Activated naive CD4-positive, alpha-beta T cell treated with anti-CD3 and anti-CD28 coated beads, Interleukin-2, amount 50 U/mL, for 24 hours (primary cell): ENCODE measurements around the gene NPBWR2.

Source experiments
- H3K27ac Mint-ChIP-seq: one replicate; pipeline ENCODE4 v1.8.0; 2021; ENCODE audit warnings: mild to moderate bottlenecking, mixed read lengths
- H3K27me3 Mint-ChIP-seq: one replicate; pipeline ENCODE4 v1.8.0; 2021; ENCODE audit warnings: mixed read lengths
- H3K36me3 Mint-ChIP-seq: one replicate; pipeline ENCODE4 v1.8.0; 2021; ENCODE audit warnings: mixed read lengths
- H3K4me1 Mint-ChIP-seq: one replicate; pipeline ENCODE4 v1.8.0; 2021; ENCODE audit warnings: mixed read lengths
- H3K4me3 Mint-ChIP-seq: one replicate; pipeline ENCODE4 v1.8.0; 2021; ENCODE audit warnings: mild to moderate bottlenecking, mixed read lengths
- H3K9me3 Mint-ChIP-seq: one replicate; pipeline ENCODE4 v1.8.0; 2021; ENCODE audit warnings: mixed read lengths

NPBWR2 gene

GRCh38 chr20:64102647-64103354 lies 4.6 kb downstream of the NPBWR2 start:
- no peaks in the 10 kb centered on the region for H3K9me3 Mint-ChIP-seq
- H3K4me3 Mint-ChIP-seq: peak overlapping the region; percentile 66
- no peak overlapping the region for H3K27ac Mint-ChIP-seq
- H3K4me1 Mint-ChIP-seq: peaks cover 19% of the 10 kb centered on the region
- H3K27me3 Mint-ChIP-seq: peaks cover 4% of the 10 kb centered on the region
- no peaks in the 10 kb centered on the region for H3K36me3 Mint-ChIP-seq

GRCh38 chr20:64101731-64102621 lies 5.4 kb downstream of the NPBWR2 start:
- Mint-ChIP-seq H3K27me3 (peaks cover 4% of the 10 kb centered on the region), H3K9me3 (no peaks in the 10 kb centered on the region), H3K4me1 (peaks cover 19% of the 10 kb centered on the region), H3K36me3 (no peaks in the 10 kb centered on the region), H3K4me3 (peak overlapping the region; percentile 73), H3K27ac (no peak overlapping the region)

- H3K36me3 Mint-ChIP-seq: no peaks in the 10 kb centered on the region
- no peak overlapping the region for H3K27ac Mint-ChIP-seq
- peaks cover 4% of the 10 kb centered on the region for H3K27me3 Mint-ChIP-seq
- H3K4me1 Mint-ChIP-seq: peaks cover 13% of the 10 kb centered on the region
- H3K9me3 Mint-ChIP-seq: no peaks in the 10 kb centered on the region
- peak overlapping the region; percentile 73 for H3K4me3 Mint-ChIP-seq
Observed at GRCh38 chr20:64100946-64101688, 6.2 kb downstream of the NPBWR2 start.

GRCh38 chr20:64100566-64100888 lies 6.8 kb downstream of the NPBWR2 start:
- Mint-ChIP-seq H3K27me3 (peaks cover 4% of the 10 kb centered on the region), H3K4me1 (peaks cover 12% of the 10 kb centered on the region), H3K9me3 (no peaks in the 10 kb centered on the region), H3K4me3 (no peak overlapping the region), H3K36me3 (no peaks in the 10 kb centered on the region), H3K27ac (no peak overlapping the region)

- peaks cover 12% of the 10 kb centered on the region for H3K4me1 Mint-ChIP-seq
- H3K9me3 Mint-ChIP-seq: no peaks in the 10 kb centered on the region
- H3K4me3 Mint-ChIP-seq: no peak overlapping the region
- no peak overlapping the region for H3K27ac Mint-ChIP-seq
- no peaks in the 10 kb centered on the region for H3K36me3 Mint-ChIP-seq
- H3K27me3 Mint-ChIP-seq: peaks cover 4% of the 10 kb centered on the region
Observed at GRCh38 chr20:64099880-64100565, 7.3 kb downstream of the NPBWR2 start.

- H3K4me3 Mint-ChIP-seq: no peak overlapping the region
- no peaks in the 10 kb centered on the region for H3K9me3 Mint-ChIP-seq
- peaks cover 12% of the 10 kb centered on the region for H3K4me1 Mint-ChIP-seq
- no peak overlapping the region for H3K27ac Mint-ChIP-seq
- no peaks in the 10 kb centered on the region for H3K36me3 Mint-ChIP-seq
- peaks cover 4% of the 10 kb centered on the region for H3K27me3 Mint-ChIP-seq
Observed at GRCh38 chr20:64099086-64099786, 8.1 kb downstream of the NPBWR2 start.

GRCh38 chr20:64098471-64099013 lies 8.8 kb downstream of the NPBWR2 start:
- Mint-ChIP-seq H3K27ac (no peak overlapping the region), H3K9me3 (no peaks in the 10 kb centered on the region), H3K4me3 (no peak overlapping the region), H3K27me3 (peaks cover 3% of the 10 kb centered on the region), H3K4me1 (peaks cover 12% of the 10 kb centered on the region), H3K36me3 (no peaks in the 10 kb centered on the region)

GRCh38 chr20:64096535-64096934 lies 10.8 kb downstream of the NPBWR2 start:
- Mint-ChIP-seq H3K27ac (no peak overlapping the region), H3K9me3 (no peaks in the 10 kb centered on the region), H3K36me3 (no peaks in the 10 kb centered on the region), H3K4me1 (peaks cover 15% of the 10 kb centered on the region), H3K4me3 (no peak overlapping the region), H3K27me3 (peaks cover 3% of the 10 kb centered on the region)

- H3K4me3 Mint-ChIP-seq: no peak overlapping the region
- peaks cover 8% of the 10 kb centered on the region for H3K4me1 Mint-ChIP-seq
- H3K27ac Mint-ChIP-seq: no peak overlapping the region
- H3K9me3 Mint-ChIP-seq: no peaks in the 10 kb centered on the region
- H3K36me3 Mint-ChIP-seq: no peaks in the 10 kb centered on the region
- no peaks in the 10 kb centered on the region for H3K27me3 Mint-ChIP-seq
Observed at GRCh38 chr20:64095927-64096326, 11.4 kb downstream of the NPBWR2 start.

- H3K4me3 Mint-ChIP-seq: no peak overlapping the region
- no peaks in the 10 kb centered on the region for H3K36me3 Mint-ChIP-seq
- H3K27me3 Mint-ChIP-seq: no peaks in the 10 kb centered on the region
- no peaks in the 10 kb centered on the region for H3K9me3 Mint-ChIP-seq
- peaks cover 8% of the 10 kb centered on the region for H3K4me1 Mint-ChIP-seq
- no peak overlapping the region for H3K27ac Mint-ChIP-seq
Observed at GRCh38 chr20:64095455-64095854, 11.9 kb downstream of the NPBWR2 start.

- H3K9me3 Mint-ChIP-seq: no peaks in the 10 kb centered on the region
- no peak overlapping the region for H3K4me3 Mint-ChIP-seq
- peaks cover 3% of the 10 kb centered on the region for H3K4me1 Mint-ChIP-seq
- no peak overlapping the region for H3K27ac Mint-ChIP-seq
- no peaks in the 10 kb centered on the region for H3K36me3 Mint-ChIP-seq
- no peaks in the 10 kb centered on the region for H3K27me3 Mint-ChIP-seq
Observed at GRCh38 chr20:64093013-64093503, 14.3 kb downstream of the NPBWR2 start.

- Mint-ChIP-seq H3K4me3 (no peak overlapping the region), H3K27ac (no peak overlapping the region), H3K9me3 (no peaks in the 10 kb centered on the region), H3K27me3 (no peaks in the 10 kb centered on the region), H3K4me1 (peaks cover 3% of the 10 kb centered on the region), H3K36me3 (no peaks in the 10 kb centered on the region)
Observed at GRCh38 chr20:64092258-64093012, 14.9 kb downstream of the NPBWR2 start.

GRCh38 chr20:64091770-64092169 lies 15.6 kb downstream of the NPBWR2 start:
- Mint-ChIP-seq H3K27ac (no peak overlapping the region), H3K36me3 (no peaks in the 10 kb centered on the region), H3K4me1 (peaks cover 3% of the 10 kb centered on the region), H3K4me3 (no peak overlapping the region), H3K9me3 (no peaks in the 10 kb centered on the region), H3K27me3 (no peaks in the 10 kb centered on the region)

GRCh38 chr20:64091340-64091739 lies 16.0 kb downstream of the NPBWR2 start:
- Mint-ChIP-seq H3K27ac (no peak overlapping the region), H3K27me3 (no peaks in the 10 kb centered on the region), H3K36me3 (no peaks in the 10 kb centered on the region), H3K4me1 (peaks cover 3% of the 10 kb centered on the region), H3K4me3 (no peak overlapping the region), H3K9me3 (no peaks in the 10 kb centered on the region)
